AG08395 (cell line): Measurements from ENCODE around the gene SEC62.

Experiments
- DNase-seq: peaks from one replicate; pipeline ENCODE4 v3.0.0; 2012; ENCODE audit warnings: mixed read lengths, low spot score

Gene SEC62

DNA sequence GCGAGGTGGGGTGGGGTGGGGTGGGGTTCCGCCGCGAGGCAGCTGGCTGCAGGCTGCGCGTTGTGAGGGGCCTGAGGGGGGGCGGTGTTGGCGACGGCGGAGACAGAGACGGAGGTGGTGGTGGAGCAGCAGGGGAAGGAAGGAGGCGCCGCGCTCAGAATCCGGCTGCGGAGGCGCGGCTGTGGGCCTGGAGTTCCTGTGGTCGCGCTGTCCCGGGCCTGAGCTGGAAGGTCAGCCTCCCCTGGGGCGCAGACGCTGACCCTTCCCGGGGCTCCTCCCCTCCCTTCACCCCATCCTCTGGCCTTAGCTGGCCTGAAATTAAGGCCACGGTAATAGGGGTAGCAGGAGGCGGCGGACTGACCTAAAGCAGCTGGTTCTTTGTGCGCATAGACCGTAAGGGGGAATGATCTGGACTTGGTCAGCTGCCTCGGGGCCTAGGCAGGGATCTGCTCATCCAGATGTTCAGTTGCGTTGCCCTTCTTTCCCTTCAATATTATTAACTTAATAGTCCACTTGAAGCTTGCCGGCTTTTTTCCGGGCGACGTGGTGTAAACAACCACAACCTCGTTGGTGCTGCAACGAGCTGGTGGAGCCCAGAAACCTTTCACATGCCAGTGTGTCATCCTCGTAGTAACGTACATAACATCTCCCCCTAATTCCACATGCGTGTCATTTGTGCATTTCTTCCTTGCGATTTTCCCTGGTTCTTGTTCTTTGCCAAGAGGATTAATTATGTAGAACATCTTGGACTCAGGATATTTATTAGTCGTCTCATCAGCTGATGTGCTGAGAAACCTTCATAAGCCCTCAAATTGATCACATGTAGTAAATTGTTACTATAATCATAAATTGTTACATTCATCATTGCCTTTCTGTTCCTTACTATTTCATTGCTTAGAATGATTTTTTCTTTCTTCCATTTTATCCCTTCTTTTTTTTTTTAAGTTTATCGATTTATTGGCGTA is 626 bp downstream of the SEC62 start:
- DNase-seq: peak; percentile 58

GRCh38 chr3:169968224-169968885 is 1.7 kb downstream of the SEC62 start:
- DNase-seq: no peak

DNA sequence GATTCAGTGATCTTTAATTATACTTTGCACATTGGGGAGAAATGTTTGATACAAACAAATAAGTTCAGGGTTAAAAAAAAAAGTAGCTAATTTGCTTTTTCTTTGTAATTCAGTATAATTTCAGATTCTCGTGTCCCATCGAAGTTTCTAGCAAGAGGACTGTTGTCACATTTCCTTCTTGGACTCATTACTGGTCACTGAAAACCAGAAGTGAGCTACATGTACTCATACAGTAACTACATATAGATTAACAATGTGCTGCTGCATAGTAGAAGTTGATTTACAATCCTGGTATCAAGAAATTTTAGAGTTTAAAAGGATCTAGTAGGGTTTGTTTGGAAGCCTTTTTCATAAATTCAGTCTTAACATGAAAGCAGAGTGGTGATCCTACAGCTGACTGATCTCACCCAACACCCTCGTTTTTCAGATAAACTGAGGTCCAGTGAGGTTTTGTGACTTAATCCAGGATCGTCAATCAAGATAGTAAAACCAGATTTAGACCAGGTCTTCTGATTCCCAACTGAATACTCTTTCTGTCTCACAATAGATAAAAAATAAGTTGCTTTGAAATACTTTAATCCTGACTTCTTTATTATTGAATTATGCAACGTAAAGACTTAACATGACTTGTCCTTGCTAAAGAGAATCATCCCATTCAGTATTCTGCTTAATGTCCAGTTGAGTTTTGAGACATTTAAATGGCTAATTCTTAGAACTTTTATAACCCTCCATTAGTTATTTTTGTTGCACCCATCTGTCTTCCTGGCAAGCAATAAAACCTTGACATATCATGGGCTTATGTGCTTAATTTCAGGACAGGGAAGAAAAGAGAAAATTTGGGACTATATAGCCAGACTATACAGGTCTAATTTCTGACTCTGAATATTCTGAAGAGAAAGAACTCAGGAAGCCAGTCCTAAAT is 2.8 kb downstream of the SEC62 start:
- no peak for DNase-seq

DNA sequence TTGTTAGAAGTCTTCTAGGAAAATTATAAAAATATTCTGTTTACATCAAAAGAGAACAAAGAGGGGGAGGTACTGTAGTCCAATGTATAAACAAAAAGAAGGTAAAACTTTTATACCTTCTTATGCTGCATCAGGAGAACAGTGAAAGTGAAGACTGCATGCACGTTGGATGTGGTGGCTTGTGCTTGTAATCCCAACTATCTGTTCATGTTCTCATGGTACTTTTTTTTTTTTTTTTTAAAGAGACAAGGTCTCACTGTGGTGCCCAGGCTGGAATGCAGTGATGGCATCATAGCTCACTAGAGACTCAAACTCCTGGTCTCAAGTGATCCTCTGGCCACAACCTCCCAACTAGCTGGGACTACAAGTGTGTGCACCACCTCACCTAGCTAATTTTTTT is 4.2 kb downstream of the SEC62 start:
- DNase-seq: no peak

GRCh38 chr3:169971522-169971921 is 4.9 kb downstream of the SEC62 start:
- no peak for DNase-seq

- no peak for DNase-seq
Measured at GRCh38 chr3:169980055-169980454, 13.4 kb downstream of the SEC62 start.

DNA sequence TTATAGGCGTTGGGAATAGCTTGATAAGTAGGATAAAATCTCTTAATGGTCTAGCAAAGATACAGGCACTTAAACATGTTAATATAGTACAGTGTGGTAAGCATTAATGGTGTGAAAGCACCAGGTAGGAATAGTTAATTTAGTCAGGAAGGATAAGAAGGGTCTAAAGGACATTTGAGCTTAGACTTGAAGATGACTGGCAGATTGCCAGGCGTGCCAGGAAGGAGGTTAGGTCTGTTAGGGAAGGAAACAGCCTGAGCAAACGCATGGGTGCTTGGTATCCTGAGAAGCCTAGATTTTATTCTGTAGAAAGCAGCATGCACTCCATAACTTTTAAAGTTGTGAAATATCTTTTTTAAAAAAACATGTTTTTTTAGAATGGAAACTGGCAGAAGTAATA is 17.7 kb downstream of the SEC62 start:
- no peak for DNase-seq

GRCh38 chr3:169990431-169990830 is 23.8 kb downstream of the SEC62 start:
- DNase-seq: no peak

DNA sequence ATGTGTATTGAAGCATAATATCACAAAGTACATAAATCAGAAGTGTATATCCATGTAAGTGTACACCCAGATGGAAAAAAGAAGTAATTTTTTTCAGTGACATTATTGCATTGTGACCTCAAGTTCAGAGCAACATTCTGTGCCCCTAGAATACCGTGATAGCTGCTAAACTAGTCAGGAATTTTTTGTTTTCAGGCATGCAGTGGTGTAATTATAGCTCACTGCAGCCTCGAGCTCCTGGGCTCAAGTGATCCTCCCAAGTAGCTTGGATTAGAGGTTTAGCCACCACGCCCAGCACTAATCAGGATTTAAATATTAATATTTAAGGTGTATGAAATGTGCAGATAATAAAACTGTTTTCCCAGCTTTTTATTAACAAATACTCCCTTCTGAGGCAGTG is 25.5 kb downstream of the SEC62 start:
- DNase-seq: no peak

- DNase-seq: no peak
Measured at GRCh38 chr3:169992781-169993180, 26.2 kb downstream of the SEC62 start.

DNA sequence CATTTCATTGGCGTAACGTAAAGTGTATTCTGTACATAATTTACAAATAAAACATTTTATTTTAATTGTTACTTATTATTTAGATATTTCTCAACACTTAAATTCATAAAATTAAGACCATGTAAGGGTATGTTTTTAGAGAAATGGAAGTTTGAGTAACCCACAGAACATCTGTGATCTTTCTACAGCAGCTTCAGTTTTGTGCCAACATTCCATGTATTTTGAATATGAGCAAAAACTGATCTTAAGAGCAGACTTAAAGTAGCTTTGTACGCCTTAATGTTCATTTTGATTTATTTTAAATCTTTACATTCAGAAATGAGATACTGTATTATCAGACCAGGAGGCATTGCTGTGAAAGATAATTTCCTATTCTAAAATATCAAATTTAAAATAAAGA is 27.2 kb downstream of the SEC62 start:
- no peak for DNase-seq

DNA sequence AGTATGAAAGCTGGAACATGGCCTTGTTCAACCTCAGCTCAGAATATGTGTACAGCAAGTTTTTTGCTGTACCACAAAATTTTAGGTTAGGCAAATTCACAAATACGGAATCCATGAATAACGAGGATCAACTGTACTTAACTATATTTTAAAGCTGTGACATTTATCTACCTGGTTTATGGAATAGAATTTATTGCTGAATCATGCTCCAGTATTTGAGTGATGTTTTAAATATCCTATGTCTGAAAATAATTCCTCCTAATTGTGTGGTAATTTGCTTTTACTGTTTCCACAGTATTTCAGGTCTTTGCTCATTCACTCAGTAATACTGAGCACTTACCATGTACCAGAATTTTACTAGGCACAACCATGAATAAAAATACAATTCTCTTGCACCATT is 29.5 kb downstream of the SEC62 start:
- no peak for DNase-seq

DNA sequence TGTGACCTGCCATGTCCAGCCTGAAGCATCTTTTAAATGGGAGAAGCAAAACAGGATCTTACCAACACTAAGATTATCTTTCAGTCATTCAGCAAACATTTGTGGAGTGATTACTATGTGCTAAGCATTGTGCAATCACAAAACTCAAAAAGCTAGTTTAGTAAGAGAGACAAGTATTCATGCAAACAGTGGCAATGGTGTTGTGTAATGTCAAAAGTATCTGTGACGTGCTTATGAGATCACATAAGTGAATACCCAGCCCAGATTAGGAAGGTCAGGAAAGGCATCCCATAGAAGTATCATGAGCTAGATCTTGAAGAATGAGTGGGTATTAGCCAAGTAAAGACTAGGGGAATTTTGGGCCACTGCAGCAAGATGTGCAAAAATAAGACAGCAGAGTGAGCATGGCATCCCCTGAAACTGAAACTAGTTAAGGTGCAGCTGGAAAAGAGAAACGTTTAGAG is 32.1 kb downstream of the SEC62 start:
- peak; percentile 58 for DNase-seq

- no peak for DNase-seq
Measured at GRCh38 chr3:169999433-169999832, 32.8 kb downstream of the SEC62 start.

GRCh38 chr3:170000051-170000450 is 33.4 kb downstream of the SEC62 start:
- DNase-seq: no peak

GRCh38 chr3:170002231-170002630 is 35.6 kb downstream of the SEC62 start:
- no peak for DNase-seq

DNA sequence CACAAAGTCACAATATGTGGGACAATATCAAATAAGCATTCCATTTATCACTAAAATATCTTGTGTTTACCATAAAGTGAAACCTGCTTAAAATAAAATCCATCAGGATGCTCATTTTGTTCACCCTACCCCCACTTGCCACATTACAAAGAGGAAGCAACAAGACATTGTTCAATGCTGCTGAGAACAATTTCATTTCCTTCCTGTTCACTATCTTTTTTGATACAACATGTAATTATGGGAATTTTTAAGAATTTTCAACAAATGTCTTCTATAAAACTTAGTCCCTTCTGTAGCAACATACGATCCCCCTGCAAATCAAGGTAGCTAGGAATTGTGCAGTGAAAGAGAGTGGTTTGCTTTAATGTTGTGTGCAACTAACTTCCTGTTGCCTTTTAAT is 36.3 kb downstream of the SEC62 start:
- DNase-seq: no peak

DNA sequence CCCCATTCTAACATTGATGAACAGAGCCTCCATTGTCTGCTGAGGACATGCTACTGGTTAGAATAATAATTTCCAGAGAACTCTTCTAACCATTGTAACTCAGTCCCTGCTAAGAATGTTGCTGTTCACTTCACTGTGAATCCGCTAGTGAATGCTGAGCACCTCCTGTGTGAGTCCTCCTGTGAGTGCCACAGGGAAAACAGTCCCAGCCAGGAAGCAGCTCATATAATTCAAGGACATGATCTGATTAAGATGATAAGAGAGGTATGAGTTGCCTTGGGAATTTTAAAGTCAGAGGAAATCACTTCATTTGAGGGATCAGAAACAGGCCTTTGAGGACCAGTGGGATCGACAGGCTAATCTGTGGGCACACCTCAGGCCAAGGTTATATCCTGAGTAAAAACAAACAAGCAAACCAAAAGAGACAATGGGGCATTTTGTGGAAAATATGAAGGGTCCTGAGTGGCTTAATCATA is 37.3 kb downstream of the SEC62 start:
- no peak for DNase-seq

GRCh38 chr3:170007031-170007663 is 40.5 kb downstream of the SEC62 start:
- peak; percentile 33 for DNase-seq

DNA sequence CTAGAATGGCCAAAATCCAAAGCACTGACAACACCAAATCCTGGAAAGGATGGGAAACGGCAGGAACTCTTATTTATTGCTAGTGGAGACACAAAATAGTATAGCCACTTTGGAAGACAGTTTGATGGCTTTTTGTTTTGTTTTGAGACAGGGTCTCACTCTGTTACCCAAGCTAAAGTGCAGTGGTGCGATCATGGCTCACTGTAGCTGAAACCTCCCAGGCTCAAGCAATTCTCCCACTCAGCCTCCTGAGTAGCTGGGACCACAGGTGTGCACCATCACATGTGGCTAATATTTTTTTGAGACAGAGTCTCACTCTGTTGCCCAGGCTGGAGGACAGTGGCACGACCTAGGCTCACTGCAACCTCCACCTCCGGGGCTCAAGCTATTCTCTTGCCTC is 43.9 kb downstream of the SEC62 start:
- no peak for DNase-seq

DNA sequence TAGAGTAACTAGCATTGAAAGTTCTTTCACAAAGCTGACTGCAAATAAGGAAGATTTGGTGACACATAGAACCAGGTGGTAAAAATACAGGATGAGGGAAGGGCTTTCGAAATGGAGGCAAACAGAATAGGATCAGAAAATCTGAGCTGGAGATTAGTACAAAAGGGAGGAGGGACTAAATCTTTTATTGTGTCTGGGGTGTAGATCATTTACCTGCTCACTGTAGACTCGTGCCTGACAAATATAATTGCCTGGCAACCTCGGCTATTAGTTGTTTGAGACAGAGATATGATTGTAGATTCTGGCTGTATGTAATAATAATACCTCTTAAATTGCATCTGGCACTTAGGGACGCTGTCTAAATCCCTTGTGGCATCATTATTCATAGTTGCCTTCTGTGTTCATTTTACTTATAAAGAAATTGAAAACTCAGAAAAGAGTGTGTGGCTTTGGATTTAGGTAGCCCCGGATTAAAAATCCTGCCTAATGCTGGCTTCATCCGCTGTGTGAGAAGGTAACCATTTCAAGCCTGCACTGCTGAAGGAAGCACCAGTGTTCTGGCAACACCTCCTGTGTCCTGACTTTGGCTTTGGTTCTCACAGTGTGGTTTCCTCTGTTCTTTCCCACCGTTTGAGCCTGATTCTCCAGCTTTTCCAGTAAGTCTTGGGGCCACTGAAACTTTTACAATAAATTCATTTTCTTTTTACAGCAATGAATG is 46.2 kb downstream of the SEC62 start:
- no peak for DNase-seq
